HG02571 (cell line): ENCODE data around the gene AATF.
A peak's percentile ranks its signal among the peaks of the same experiment; 100 is the strongest.

ENCODE experiments used
- ATAC-seq: cut with Tn5 transposase; IDR thresholded peaks from one replicate; pipeline ENCODE4 v1.9.1; 2021; ENCODE audit warnings: mild to moderate bottlenecking, moderate library complexity; ENCODE audit not compliant: unreplicated experiment

The AATF gene

GRCh38 chr17:36940313-36941264 is 8.2 kb upstream of the AATF start:
- ATAC-seq: no peak

- no peak for ATAC-seq
Measured at GRCh38 chr17:36941265-36942010, 7.3 kb upstream of the AATF start.

- no peak for ATAC-seq
Measured at GRCh38 chr17:36942019-36942599, 6.6 kb upstream of the AATF start.

GRCh38 chr17:36942631-36943125 is 6.1 kb upstream of the AATF start:
- no peak for ATAC-seq

- no peak for ATAC-seq
Measured at GRCh38 chr17:36943250-36944191, 5.2 kb upstream of the AATF start.

GRCh38 chr17:36944553-36944952 is 4.2 kb upstream of the AATF start:
- ATAC-seq: no peak

GRCh38 chr17:36945140-36945539 is 3.6 kb upstream of the AATF start:
- ATAC-seq: no peak

GRCh38 chr17:36945959-36946725 is 2.6 kb upstream of the AATF start:
- no peak for ATAC-seq

GRCh38 chr17:36946726-36947091 is 2.0 kb upstream of the AATF start:
- no peak for ATAC-seq

GRCh38 chr17:36947922-36948716 is 635 bp upstream of the AATF start:
- ATAC-seq: peak; percentile 5

GRCh38 chr17:36949461-36949927 is 740 bp downstream of the AATF start:
- peak; percentile 25 for ATAC-seq

- ATAC-seq: no peak
Measured at GRCh38 chr17:36950027-36950426, 1.3 kb downstream of the AATF start.

- no peak for ATAC-seq
Measured at GRCh38 chr17:36951084-36951789, 2.5 kb downstream of the AATF start.

- ATAC-seq: no peak
Measured at GRCh38 chr17:36971508-36971907, 22.8 kb downstream of the AATF start.

- ATAC-seq: no peak
Measured at GRCh38 chr17:36972186-36972700, 23.5 kb downstream of the AATF start.

- no peak for ATAC-seq
Measured at GRCh38 chr17:36972905-36973304, 24.2 kb downstream of the AATF start.

GRCh38 chr17:36975922-36976515 is 27.3 kb downstream of the AATF start:
- ATAC-seq: no peak
